ENCODE measurements around the gene ITIH5. TPM values are rescaled to one million over a fixed set of nuclear protein-coding genes. Genes with fewer than 3 reads are reported as not detected.

ITIH5 gene
- total RNA-seq, 2 experiments from 2014 or later = not detected

DNA sequence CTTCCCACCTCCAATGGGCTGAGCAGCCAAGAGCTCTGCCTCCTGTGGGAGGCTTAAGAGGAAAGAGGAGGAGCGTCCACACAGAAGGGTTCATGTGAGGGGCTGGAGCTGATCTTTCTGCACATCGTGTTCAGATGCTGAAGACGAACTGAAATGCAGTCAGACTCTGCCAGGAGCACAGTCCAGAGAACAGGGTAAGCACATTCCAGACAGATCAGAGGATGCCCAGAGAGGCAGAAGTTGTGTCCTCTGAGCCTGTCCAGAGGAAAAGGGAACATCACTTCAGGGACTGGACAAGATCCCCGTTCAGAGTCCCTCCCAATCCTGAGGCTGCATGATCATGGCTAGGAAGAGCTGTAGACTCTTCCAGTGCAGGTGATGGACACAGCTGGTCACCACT lies 72.9 kb downstream of the ITIH5 start:
- H3K9me3 Mint-ChIP-seq = no peaks in the 10 kb centered on the region
- H3K27me3 Mint-ChIP-seq = no peaks in the 10 kb centered on the region
- H3K4me1 Mint-ChIP-seq (ENCODE audit: low read depth) = no peaks in the 10 kb centered on the region
- H3K4me1 ChIP-seq (ENCODE audit: insufficient read depth, low read length) = no peaks in the 10 kb centered on the region
- no peak for DNase-seq
- CTCF ChIA-PET = no interaction called here
- peaks cover 0 to 4% of the 10 kb centered on the region in 2 experiments for H3K27me3 ChIP-seq (ENCODE audit: control insufficient read depth in 1 of 2, insufficient read depth in 2 of 2, low read length in 2 of 2)
- ATAC-seq (ENCODE audit: poor library complexity) = no peak
- TF ChIP-seq, protein P1, sequence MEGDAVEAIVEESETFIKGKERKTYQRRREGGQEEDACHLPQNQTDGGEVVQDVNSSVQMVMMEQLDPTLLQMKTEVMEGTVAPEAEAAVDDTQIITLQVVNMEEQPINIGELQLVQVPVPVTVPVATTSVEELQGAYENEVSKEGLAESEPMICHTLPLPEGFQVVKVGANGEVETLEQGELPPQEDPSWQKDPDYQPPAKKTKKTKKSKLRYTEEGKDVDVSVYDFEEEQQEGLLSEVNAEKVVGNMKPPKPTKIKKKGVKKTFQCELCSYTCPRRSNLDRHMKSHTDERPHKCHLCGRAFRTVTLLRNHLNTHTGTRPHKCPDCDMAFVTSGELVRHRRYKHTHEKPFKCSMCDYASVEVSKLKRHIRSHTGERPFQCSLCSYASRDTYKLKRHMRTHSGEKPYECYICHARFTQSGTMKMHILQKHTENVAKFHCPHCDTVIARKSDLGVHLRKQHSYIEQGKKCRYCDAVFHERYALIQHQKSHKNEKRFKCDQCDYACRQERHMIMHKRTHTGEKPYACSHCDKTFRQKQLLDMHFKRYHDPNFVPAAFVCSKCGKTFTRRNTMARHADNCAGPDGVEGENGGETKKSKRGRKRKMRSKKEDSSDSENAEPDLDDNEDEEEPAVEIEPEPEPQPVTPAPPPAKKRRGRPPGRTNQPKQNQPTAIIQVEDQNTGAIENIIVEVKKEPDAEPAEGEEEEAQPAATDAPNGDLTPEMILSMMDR (IDR thresholded peaks at IDR 0.05) = no peak
- POLR2A ChIA-PET = no interaction called here
- H3K4me3 Mint-ChIP-seq = no peak overlapping the region
- no peak overlapping the region for H3K27ac ChIP-seq (ENCODE audit: low read depth in 1 of 2, low read length in 2 of 2)
- H3K27ac Mint-ChIP-seq = no peak overlapping the region
- H3K36me3 Mint-ChIP-seq (ENCODE audit: low read depth) = no peaks in the 10 kb centered on the region
- intact Hi-C loops (cut with DNase I, micrococcal nuclease) = no loop called here
- H3K9me3 ChIP-seq (ENCODE audit: control insufficient read depth in 1 of 2, insufficient read depth in 1 of 2, low read length in 2 of 2) = no peaks in the 10 kb centered on the region
- no peak overlapping the region for H3K4me3 ChIP-seq (ENCODE audit: low read length)
- no peaks in the 10 kb centered on the region for H3K36me3 ChIP-seq (ENCODE audit: insufficient read depth, low read length)

DNA sequence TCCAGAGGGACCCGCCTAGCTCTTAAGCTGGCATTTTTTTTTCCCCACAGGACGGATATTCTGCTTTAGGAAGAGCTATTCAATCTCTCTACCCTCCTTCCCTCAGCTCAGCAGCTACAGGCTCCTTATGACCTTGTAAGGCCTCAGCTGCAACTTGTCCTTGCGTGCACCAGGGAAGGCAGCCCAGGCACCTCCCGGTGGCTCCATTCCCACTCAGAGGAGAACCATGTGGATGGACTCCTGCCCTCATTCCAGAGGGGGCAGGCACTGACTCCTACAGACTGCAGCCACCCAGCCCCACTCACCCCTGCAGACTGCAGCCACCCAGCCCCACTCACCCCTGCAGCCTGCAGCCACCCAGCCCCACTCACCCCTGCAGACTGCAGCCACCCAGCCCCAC lies 73.7 kb downstream of the ITIH5 start:
- ChIA-PET CTCF (no interaction called here), POLR2A (no interaction called here)
- Histone ChIP-seq H3K27ac (ENCODE audit: low read depth in 1 of 2, low read length in 2 of 2) (no peak overlapping the region), H3K36me3 (ENCODE audit: insufficient read depth, low read length) (no peaks in the 10 kb centered on the region), H3K9me3 (ENCODE audit: control insufficient read depth in 1 of 2, insufficient read depth in 1 of 2, low read length in 2 of 2) (no peaks in the 10 kb centered on the region), H3K27me3 (ENCODE audit: control insufficient read depth in 1 of 2, insufficient read depth in 2 of 2, low read length in 2 of 2) (peaks cover 0 to 4% of the 10 kb centered on the region in 2 experiments), H3K4me3 (ENCODE audit: low read length) (no peak overlapping the region), H3K4me1 (ENCODE audit: insufficient read depth, low read length) (no peaks in the 10 kb centered on the region)
- H3K4me1 Mint-ChIP-seq (ENCODE audit: low read depth) = no peaks in the 10 kb centered on the region
- DNase-seq = no peak
- ATAC-seq (ENCODE audit: poor library complexity) = no peak
- no peaks in the 10 kb centered on the region for H3K9me3 Mint-ChIP-seq
- no peak overlapping the region for H3K4me3 Mint-ChIP-seq
- TF ChIP-seq, protein P1 (IDR thresholded peaks at IDR 0.05) = no peak
- intact Hi-C loops (cut with DNase I, micrococcal nuclease) = no loop called here
- H3K27ac Mint-ChIP-seq = no peak overlapping the region
- no peaks in the 10 kb centered on the region for H3K27me3 Mint-ChIP-seq
- H3K36me3 Mint-ChIP-seq (ENCODE audit: low read depth) = no peaks in the 10 kb centered on the region

DNA sequence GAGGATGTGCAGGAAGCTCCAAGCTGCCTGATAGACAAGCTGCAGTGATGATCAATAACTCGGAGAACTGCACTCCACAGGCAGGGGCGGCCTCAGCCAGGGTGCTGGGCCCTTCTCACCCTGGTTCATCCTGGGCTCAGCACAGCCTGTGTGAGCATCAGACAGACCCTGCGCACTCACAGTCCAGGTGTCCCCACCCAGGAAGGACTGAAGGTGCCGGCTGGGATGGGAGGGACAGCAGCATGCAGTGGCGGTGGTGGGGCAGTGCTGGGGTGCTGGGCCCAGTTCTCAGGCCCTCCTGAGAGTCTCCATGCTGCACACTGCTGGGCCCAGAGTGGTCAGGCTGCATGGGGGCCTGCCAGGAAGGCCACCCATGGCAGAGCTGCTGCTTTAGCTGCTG lies 74.1 kb downstream of the ITIH5 start:
- Mint-ChIP-seq H3K4me1 (ENCODE audit: low read depth) (no peaks in the 10 kb centered on the region), H3K9me3 (no peaks in the 10 kb centered on the region), H3K36me3 (ENCODE audit: low read depth) (no peaks in the 10 kb centered on the region), H3K4me3 (no peak overlapping the region), H3K27ac (no peak overlapping the region), H3K27me3 (no peaks in the 10 kb centered on the region)
- intact Hi-C loops (cut with DNase I, micrococcal nuclease) = no loop called here
- H3K27ac ChIP-seq (ENCODE audit: low read depth in 1 of 2, low read length in 2 of 2) = no peak overlapping the region
- H3K36me3 ChIP-seq (ENCODE audit: insufficient read depth, low read length) = no peaks in the 10 kb centered on the region
- TF ChIP-seq, protein P1 (IDR thresholded peaks at IDR 0.05) = no peak
- no peak overlapping the region for H3K4me3 ChIP-seq (ENCODE audit: low read length)
- H3K9me3 ChIP-seq (ENCODE audit: control insufficient read depth in 1 of 2, insufficient read depth in 1 of 2, low read length in 2 of 2) = no peaks in the 10 kb centered on the region
- no peak for DNase-seq
- ChIA-PET POLR2A (no interaction called here), CTCF (no interaction called here)
- H3K27me3 ChIP-seq (ENCODE audit: control insufficient read depth in 1 of 2, insufficient read depth in 2 of 2, low read length in 2 of 2) = peaks cover 0 to 4% of the 10 kb centered on the region in 2 experiments
- no peaks in the 10 kb centered on the region for H3K4me1 ChIP-seq (ENCODE audit: insufficient read depth, low read length)
- no peak for ATAC-seq (ENCODE audit: poor library complexity)

Data from CD4-positive, alpha-beta T cell (primary cell).